ENCODE results near the gene GOLGA6L24.
"Not testable (repeated sequence)": the region's sequence is repeated elsewhere in the genome, so short reads cannot be mapped to it uniquely, and the experiment has no call there.

The GOLGA6L24 gene

GRCh38 chr15:28357984-28358383 lies at the start of gene GOLGA6L24:
TSS of gene GOLGA6L24 (minus strand) at chr15:28358084. CDS start at chr15:28358023, 61 bp downstream.
- DNase-seq, result not testable (repeated sequence)

- DNase-seq, result not testable (repeated sequence)
These were observed 45.0 kb upstream of the GOLGA6L24 start for GRCh38 chr15:28402774-28403435.

GRCh38 chr15:28396022-28396421 lies 38.1 kb upstream of the GOLGA6L24 start:
- not testable (repeated sequence) for DNase-seq

GRCh38 chr15:28380053-28380452 lies 22.2 kb upstream of the GOLGA6L24 start:
- DNase-seq, result not testable (repeated sequence)

GRCh38 chr15:28378364-28378763 lies 20.5 kb upstream of the GOLGA6L24 start, which contains the start of gene GOLGA8F:
TSS of gene GOLGA8F (plus strand) at chr15:28378664. CDS start at chr15:28378762, 98 bp downstream.
- not testable (repeated sequence) for DNase-seq

GRCh38 chr15:28365502-28365901 lies 7.6 kb upstream of the GOLGA6L24 start:
- not testable (repeated sequence) for DNase-seq

GRCh38 chr15:28322129-28322588 lies 35.7 kb downstream of the GOLGA6L24 start, which contains the start of gene HERC2:
TSS of gene HERC2 (minus strand) at chr15:28322179. CDS start at chr15:28321433, 746 bp downstream.
- DNase-seq, result not testable (repeated sequence)

GRCh38 chr15:28321358-28322078 lies 36.4 kb downstream of the GOLGA6L24 start:
- DNase-seq, result not testable (repeated sequence)

- not testable (repeated sequence) for DNase-seq
These were observed 38.2 kb downstream of the GOLGA6L24 start for GRCh38 chr15:28319725-28320124.

- not testable (repeated sequence) for DNase-seq
These were observed 39.1 kb downstream of the GOLGA6L24 start for GRCh38 chr15:28318828-28319227.

- DNase-seq, result not testable (repeated sequence)
These were observed 39.8 kb downstream of the GOLGA6L24 start for GRCh38 chr15:28318122-28318521.

- not testable (repeated sequence) for DNase-seq
These were observed 40.9 kb downstream of the GOLGA6L24 start for GRCh38 chr15:28316958-28317357.

GRCh38 chr15:28310454-28310853 lies 47.4 kb downstream of the GOLGA6L24 start:
- not testable (repeated sequence) for DNase-seq

- not testable (repeated sequence) for DNase-seq
These were observed 49.2 kb downstream of the GOLGA6L24 start for GRCh38 chr15:28308718-28309117.
